ENCODE results near the gene EN1.

GRCh38 chr2:118815731-118816130 is 31.7 kb downstream of the EN1 start:
- TF ChIP-seq CTCF (IDR thresholded peaks at IDR 0.05), result no peak
- no peak for TF ChIP-seq TP53 (CRISPR knock-in tag; IDR thresholded peaks at IDR 0.05)
- TF ChIP-seq AFF4 (CRISPR knock-in tag; IDR thresholded peaks at IDR 0.05; ENCODE audit: borderline replicate concordance), result no peak
- TF ChIP-seq USF1 (CRISPR knock-in tag; IDR thresholded peaks at IDR 0.05), result no peak
- no peak for TF ChIP-seq USF2 (CRISPR knock-in tag; IDR thresholded peaks at IDR 0.05)
- no peak for TF ChIP-seq PREB (CRISPR knock-in tag; IDR thresholded peaks at IDR 0.05; ENCODE audit: borderline replicate concordance)
